GM19397 (cell line): ENCODE results near the gene SND1.
"Not testable (repeated sequence)": the region's sequence is repeated elsewhere in the genome, so short reads cannot be mapped to it uniquely, and the experiment has no call there.

ENCODE experiments used
- ATAC-seq: cut with Tn5 transposase; IDR thresholded peaks from one replicate; pipeline ENCODE4 v1.9.1; 2021; ENCODE audit warnings: mild to moderate bottlenecking, moderate library complexity; ENCODE audit not compliant: unreplicated experiment

Gene SND1

DNA sequence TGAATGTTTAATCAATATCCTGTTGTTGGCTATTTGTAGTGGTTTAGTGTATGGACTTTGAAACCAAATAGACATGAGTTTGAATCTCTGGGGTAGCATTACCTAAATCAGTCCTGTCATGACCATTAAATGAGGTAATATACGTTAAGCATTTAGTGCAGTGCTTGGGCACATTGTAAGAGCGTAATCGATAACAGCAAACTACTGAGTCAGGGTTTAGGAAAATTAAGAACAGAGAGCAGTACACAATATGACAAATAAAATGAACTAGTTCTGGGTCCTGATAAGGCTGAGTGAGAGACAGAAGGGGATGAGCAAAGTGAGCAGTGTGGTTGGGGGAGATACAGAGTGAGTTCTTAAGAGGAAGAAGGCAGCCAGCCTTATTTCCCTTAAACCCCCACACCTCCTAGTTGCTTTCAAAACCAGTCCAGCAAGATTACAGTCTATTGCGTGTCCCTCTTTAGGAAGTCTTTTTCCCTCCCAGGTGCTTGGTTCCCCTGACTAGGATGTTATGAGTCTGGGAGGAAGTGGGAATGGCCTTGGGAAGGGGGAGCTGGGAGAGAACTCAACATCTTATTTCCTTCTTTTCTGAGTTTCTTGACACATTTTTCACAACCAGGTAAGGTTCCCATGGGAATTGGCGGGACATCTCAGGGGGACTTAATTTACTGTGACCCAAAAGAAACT is 171.0 kb downstream of the SND1 start:
- ATAC-seq, result no peak

DNA sequence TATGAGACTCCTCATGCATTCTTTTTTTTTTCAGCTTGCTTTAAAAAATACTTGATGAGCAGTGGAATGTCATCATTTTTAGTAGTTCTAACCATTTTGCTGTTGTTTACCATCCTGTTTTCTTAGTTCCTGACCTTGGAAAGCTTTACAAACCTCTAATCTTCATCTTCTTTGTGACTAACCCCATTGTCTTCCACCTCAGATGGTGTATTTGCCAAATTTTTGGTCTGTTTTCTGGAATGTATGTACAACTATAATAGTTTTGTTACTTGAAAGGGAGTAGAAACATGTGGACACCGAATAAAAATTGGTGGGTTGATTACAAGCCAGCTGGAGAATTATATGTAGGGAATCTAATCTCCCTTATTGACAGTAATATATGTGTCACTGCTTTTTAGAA is 172.7 kb downstream of the SND1 start:
- no peak for ATAC-seq

DNA sequence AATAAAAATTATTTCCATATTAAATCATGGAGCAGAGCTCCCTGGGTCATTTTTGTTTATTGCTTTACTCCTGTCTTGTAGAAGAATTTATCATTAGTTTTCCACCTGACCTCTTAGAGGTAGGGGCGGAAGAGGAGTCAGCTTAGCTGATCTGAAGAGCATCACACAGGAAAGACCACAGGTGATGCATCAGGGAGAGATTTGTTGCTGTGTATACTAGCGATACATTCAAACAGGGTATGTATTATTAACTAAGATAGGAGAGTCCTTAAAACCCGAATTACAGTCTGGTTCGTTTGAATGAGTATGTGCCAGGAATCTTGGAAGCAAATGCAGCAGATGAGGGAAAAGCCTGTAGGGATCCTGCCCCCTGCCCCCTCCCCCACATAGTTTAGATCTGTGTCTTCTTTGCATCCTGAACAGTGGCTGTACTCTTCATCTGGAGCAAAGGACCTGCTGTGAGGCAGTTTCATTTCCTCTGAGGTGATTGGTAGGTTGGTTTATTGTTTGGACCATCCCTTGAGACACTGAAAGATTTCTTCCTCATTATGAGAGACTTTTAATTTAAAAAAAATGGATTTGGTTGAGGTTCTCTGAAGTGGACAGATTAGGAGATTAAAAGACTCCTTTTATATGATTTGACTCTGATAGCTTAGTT is 177.0 kb downstream of the SND1 start:
- peak; percentile 52 for ATAC-seq

DNA sequence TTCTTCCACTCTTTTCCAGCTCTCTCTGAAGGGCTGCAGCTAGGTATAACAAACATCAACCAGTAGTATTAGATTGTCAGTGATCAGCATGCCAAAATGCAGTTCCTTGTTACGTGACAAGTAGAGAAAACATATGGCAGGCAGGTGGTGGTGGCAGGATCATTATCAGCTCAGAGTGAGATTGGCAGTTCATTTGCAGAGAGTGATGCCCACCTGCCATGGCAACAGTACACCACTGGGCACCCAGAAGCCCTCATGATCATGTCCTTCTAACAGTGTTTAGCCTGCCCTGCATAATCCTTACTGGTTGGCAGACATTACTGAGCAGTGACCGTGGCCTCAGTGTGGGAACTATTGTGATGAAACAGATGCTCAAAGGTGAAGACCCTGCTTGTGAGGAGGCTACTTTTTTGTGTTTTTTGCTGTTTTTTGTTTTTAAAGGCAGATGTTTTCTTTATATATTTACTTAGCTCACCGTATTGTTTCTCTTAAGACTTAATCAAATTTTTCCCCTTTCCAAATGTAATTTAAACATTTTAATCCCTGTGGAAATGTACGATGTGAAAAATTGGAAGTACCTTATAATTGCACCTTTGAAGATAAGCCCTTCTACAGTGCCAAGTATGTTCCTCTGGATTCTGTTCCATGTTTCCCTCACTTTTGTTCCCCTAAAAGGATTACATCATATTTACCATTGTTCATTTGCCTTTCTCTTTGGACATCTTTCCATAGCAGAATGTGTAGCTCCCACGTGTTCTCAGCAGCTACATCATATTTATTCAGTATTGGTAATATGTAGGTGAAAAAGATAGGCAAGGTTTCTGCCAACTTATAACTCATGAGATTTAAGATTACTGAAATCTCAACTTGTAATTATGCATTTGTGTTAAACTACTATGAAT is 179.6 kb downstream of the SND1 start:
- ATAC-seq, result no peak

DNA sequence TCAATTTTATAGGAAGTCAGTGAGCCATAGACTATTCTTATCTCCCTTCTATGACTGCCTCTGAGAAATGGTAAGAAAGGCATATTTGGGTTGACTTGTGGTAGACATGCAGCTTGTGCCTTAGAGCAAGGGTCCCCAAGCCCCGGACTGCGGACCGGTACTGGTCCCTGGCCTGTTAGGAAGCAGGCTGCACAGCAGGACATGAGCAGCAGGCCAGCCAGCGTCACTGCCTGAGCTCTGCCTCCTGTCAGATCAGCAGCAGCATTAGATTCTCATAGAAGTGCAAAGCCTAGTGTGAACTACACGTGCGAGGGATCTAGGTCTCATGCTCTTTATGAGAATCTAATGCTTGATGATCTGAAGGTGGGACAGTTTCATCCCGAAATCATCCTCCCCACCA is 180.6 kb downstream of the SND1 start:
- no peak for ATAC-seq

DNA sequence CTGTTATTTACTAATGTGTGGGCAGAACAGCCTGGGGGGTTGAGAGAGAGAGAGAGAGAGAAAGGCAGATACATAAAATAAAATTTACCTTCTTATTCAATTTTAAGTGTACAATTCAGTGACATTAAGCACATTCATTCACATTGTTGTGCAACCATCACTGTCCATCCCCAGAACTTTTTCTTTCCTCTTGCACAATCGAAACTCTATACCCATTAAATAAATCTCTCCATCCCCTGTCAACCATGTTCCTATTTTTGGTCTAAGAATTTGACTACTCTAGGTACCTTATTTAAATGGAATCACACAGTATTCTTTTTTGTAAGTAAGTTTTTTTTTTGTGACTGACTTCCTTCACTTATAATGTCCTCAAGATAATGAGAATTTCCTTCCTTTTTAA is 181.6 kb downstream of the SND1 start:
- no peak for ATAC-seq

DNA sequence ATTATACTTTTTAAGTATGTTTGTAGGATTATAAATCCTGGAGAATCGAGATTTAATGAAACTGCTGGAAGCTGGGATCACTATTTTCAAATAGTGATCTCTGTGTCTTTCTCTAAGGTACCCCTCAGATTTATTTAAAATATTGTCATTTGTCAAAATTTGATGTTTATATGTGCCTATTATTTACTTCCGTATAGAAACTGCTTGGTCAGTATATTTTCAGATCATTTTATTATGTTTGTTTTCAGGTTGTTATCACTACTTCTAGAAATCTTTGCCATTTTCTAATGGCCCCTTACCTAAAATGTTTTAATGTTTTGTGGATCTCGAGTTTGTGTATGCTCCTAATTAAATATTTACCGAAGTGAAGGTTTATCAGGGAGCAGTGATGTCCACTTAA is 183.7 kb downstream of the SND1 start:
- no peak for ATAC-seq

DNA sequence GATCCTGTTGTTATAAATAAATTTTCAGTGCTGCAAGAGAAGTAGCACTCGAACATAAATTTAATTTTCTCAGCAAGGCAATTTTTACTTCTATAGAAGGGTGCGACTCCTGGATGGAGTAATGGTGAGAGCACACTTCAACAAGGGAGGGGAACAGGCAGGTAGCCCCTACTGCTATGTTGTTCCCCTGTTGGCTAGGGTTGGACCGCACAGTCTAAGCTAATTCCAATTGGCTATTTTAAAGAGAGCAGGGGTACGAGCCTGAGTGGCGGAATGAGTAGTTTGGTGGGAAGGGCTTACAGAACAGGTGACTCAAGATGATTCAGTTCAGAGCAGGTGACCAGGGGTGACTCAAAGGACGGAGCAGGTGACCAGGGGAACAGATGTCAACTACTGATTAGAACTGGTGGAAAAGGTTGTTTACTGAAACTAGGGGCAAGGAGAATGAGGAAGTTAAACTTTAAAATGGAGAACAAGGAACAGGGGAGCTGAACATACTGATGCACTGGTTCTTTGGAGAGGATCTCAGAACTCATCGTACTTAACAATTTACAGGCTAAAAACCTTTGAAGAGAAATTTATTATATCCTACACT is 185.9 kb downstream of the SND1 start:
- ATAC-seq, result not testable (repeated sequence)

DNA sequence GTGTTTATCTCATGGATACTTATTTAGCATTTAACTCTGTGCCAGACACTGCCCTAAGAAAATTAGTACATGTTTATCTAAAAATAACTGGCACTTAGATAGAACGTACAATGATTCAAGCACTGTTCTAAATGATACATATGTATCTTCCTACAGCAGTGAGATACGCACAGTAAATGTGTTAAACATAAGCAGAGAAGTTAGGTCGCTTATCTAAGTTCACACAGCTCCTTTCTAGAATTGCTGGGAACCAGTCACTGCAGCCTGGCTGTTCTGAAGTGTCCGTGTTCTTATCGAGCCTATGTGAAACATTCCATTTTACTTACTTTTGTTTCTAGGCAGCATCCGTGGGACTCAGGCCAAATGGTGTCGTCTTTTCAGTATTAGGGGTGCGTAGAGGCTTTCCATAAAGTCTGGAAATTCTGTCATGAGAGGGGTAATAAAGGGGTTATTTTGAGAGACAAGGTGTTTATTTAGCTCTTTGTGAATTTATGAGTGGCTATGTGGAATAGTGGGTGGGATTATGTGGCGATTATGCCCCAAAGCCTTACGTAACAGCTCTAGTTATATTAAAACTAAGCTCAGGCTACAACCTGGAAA is 186.9 kb downstream of the SND1 start:
- no peak for ATAC-seq

DNA sequence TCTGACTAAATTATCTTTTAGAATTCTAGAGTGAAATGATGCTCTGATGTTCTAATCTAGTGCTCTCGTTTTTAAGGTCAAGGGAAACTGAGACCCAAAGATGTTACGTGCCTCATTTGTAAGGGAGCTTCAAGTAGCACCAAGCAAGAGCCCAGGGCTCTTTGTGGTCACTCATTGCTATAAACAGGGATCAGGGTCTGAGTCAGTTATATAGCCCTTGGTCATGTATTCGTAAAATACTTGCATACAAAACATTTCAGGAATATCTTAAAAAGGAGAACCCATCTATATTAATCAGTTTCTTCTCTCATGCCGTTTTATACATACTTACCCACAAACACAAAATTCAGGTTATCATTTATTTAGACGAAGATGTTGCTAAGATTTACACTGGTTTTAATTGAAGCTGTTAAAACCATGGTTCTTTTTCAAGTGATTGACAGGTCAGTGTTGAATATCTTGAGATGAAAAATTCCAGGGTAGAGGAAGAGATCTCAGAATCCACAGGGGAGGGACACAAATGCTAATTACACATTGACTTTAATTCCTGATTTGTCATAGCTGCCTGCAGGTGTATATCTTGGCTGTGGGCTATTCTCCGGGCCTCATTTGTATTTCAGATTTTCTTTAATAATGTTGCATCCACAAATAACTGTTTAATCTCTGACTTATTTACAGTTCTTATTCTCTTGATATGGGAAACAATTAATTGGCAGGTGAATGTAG is 188.4 kb downstream of the SND1 start:
- no peak for ATAC-seq

DNA sequence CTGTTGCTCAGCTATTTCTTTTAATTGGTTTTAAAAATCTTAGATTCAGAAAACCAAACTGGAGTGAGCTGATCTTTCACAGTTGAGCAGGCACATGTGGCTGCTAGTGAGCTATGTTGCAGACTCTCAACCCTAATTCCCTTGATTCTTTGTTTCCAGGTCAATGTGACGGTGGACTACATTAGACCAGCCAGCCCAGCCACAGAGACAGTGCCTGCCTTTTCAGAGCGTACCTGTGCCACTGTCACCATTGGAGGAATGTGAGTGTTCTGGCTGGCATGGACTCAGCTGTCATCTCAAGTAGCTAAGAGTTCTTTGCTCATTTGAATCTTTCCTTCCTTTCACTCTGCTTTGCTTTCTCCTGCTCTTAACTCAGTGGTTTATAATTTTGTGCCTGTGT is 192.2 kb downstream of the SND1 start:
- no peak for ATAC-seq

DNA sequence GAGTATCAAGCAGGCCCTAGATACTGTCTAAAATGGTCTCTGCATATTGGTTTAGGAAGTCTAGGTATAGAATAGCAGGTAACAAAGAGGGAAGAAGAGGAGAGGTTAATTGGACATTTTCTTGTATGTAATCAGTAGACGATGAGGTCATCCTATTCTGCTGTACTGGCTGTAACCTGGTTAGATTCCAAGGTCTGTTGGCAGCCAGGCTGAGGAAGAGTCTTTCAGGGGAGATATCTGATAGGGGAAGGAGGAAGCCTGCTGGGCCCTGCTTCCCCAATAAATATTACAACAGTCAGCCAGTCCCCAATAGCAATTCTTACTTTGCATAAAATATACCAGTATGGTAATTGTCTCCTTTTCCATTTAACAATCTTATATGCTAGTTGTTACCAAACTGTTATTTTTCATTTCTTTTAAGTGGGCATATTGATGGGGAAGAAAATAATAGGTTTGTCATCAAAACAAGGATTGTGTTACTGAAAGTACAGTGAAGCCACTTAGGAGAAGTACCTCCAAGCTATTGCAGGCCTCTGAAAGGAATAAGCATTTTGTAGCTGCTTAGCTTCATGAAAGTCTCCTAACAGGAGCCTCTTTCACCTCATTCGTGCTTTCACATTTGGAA is 192.8 kb downstream of the SND1 start:
- ATAC-seq, result no peak

DNA sequence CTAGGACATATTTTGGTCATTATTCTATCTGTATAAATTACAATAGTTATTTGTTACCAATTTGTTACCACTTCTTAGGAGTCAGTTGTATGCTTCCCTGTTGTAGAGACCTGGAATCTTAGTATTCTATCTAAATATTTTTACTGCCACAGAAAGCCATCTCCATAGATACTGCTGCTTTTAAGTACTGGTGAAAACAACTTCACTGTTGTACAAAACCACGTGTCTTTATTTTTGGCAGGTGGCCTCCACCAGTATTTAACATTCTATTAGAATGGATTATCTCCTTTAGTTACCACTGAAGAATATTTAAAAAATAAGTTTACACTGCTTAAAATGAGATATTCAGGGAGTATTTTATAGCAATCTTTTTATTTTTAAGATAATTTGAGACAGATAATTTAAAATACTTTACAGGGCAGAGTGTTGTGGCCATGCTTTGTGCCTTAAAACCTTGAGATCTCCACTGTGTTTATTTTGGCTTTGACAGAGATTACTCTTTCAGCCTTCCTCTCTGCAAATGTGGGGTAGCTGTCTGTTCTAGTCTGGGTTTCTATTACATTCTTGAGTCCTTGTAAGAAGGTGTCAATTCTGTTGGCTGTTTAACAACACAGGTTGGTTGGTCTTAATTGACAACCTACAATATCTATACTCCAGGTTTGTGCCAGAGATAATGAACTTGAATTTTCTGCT is 193.7 kb downstream of the SND1 start:
- no peak for ATAC-seq

DNA sequence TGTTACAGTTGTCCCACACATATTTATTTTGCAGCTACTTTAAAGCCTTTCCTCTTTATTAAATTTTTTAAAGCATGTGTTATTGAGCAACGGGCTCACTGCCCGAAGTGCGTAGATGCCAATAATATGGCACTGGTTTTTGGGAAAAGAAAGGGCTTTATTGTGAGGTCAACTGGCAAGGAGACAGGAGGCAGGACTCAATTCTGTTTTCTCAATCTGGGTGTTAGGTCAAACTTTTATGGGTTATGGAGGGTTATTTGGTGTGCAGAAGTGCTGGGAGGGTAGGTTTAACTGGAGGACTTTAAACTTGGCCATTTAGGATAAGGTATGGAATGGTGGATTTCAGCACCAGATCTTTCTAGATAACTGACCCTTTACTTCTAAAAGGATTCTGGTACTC is 195.6 kb downstream of the SND1 start:
- no peak for ATAC-seq

DNA sequence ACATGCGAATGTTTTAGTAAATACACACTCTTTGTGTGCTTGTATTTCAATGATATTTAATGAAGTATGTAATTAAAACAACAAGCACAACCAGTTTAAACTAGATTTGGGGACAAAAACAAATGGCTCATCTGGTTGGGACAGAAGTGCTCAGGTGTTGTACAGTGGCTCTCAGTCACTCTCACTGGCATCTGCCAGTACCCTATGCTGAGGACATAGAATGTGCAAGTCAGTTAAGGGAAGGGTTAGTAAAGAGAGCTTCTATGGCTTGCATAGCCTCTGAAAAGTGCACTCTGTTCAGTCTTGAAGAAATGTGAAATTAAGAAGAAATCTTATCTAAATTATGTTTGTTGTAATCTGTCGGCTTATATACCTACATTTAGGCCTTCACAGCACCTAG is 196.2 kb downstream of the SND1 start:
- no peak for ATAC-seq

DNA sequence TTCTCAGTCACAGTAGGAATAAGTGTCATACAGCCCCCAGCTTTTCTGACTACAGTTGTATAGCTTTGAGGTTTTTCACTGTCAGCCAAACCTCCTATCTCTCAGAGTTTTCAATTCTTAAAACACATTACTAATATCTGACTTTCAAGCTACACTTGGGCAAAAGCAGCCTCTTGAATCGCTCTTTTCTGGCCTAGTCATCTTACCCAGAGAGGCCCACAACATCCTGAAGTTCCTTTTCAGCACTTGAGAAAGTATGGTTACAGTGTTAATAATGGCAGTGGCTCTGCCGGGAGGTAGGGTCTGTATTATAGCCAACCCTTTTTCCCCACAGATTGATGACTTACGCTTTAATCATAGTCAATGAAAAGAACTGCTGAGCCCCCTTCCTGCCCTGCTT is 198.2 kb downstream of the SND1 start:
- no peak for ATAC-seq

DNA sequence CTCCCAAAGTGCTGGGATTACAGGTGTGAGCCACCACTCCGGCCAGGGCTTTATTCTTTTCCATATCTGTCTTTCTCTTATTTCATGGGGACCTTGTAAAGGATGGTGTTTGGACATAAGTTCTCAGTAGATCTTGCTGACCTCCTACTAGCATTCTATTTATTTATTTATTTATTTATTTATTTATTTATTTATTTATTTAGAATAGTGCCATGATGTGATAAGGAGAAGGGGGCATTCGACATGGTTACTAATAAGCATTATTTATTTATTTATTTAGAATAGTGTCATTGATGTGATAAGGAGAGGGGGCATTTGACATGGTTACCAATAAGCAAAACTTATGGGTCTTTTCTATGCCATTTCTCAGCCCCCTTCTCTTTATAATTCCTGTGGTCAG is 202.4 kb downstream of the SND1 start:
- no peak for ATAC-seq

DNA sequence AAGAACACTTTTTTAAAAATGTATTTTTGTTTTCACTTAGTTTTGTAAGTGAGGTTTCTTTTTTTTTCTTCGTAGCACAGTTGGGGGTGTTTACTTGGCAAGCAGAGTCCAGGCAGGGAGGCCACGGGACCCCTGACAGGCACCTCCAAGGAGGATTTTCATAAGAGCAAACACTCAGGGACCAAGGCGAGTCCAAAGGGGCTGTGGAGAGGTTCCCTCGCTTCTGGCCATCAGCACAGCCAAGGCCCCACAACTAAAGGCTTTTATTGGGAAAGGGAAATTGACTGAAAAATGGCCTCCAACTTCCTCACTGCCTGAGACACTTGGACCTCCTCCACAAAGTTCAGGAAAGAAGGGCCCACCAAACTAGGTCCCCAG is 205.5 kb downstream of the SND1 start:
- no peak for ATAC-seq

DNA sequence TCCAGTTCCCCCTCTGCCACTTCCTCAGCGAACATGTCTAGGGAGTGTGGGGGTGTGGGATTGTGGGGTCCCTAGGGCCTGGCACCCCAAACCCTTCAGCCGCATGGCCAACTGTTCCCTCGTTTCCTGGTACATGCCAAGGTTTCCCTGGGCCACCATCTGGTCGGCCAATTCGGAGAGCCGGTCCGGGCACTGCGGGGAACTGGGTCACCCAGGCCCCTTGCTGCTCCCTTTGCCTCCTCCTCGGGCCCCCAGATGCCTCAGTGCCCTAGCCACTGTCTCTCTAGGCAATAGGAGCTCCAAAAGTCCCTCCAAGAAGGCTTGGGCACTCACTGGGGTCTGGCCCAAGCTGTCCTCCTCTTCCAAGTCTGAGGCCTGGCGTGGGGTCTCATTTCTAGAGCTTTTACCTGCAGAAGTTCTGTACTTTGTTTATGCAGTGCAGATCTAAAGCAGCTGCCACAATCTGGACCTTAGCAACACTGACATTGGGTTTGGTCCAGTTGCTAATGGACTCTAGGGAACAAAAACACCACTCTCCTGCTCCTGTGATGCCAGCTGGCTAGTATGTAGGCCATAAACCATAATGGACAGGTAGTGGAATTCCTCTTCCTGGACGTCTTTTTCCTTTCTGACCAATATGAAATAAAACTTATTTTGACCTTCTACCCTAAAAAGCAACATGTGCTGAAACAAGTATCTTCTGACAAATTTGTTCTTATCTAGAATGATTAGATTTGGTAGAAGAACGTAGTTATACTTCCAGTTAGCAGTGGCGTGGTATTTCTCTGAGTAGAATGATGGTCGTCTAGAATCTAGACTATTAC is 206.3 kb downstream of the SND1 start:
- no peak for ATAC-seq
